Measurements from ENCODE around the gene LCP2. TPM values are rescaled to one million over a fixed set of nuclear protein-coding genes. Genes with fewer than 3 reads are reported as not detected.

LCP2 gene
- total RNA-seq, 1 donor from 2014 or later, result not detected

DNA sequence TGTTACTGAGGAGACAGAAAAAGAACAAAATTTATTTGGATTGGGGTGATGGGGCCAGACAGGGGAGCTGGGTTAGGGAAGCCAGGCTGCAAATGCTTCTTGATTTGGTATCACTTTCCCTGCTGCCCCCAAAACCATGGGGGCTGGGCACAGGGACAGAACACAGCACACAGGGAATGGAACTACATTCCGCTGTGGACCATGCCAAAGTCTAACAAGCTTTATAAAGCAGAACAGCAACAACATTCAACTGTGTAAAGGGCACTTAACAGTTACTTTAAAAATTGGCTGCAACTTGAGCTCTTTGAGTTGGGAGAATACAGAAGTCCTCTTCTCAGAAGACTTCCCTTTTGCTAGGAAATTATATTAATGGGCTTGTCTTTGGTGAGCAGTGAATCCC is 41.0 kb downstream of the LCP2 start:
- DNase-seq (ENCODE audit: extremely low spot score, unreplicated experiment), result no peak
- Mint-ChIP-seq H3K9me3 (ENCODE audit: unreplicated experiment) (no peaks in the 10 kb centered on the region), H3K27me3 (ENCODE audit: unreplicated experiment) (peaks cover 96% of the 10 kb centered on the region), H3K27ac (ENCODE audit: unreplicated experiment) (no peak overlapping the region), H3K4me3 (ENCODE audit: unreplicated experiment) (no peak overlapping the region), H3K4me1 (ENCODE audit: unreplicated experiment) (peaks cover 11% of the 10 kb centered on the region), H3K36me3 (ENCODE audit: unreplicated experiment) (no peaks in the 10 kb centered on the region)
- TF ChIP-seq, protein P1, sequence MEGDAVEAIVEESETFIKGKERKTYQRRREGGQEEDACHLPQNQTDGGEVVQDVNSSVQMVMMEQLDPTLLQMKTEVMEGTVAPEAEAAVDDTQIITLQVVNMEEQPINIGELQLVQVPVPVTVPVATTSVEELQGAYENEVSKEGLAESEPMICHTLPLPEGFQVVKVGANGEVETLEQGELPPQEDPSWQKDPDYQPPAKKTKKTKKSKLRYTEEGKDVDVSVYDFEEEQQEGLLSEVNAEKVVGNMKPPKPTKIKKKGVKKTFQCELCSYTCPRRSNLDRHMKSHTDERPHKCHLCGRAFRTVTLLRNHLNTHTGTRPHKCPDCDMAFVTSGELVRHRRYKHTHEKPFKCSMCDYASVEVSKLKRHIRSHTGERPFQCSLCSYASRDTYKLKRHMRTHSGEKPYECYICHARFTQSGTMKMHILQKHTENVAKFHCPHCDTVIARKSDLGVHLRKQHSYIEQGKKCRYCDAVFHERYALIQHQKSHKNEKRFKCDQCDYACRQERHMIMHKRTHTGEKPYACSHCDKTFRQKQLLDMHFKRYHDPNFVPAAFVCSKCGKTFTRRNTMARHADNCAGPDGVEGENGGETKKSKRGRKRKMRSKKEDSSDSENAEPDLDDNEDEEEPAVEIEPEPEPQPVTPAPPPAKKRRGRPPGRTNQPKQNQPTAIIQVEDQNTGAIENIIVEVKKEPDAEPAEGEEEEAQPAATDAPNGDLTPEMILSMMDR (IDR thresholded peaks at IDR 0.05), result no peak

DNA sequence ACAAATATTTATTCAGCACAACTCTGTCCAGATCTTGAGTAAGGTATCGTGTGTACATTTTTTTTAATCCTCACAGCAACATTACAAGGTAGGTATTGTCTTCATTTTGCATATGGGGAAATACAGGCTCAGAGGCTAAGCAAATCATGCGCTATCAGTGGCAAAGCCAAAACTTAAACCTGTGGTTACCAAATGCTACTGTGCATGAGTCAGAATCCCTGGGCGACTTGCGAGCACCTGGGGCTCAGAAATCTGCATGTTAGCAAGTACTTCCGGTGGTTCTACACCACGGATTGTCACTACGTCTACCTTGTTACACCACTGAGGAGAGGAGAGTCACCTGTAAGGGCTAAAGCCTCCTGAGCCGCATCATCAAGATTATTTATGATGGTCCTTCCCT is 43.5 kb downstream of the LCP2 start:
- no peak for DNase-seq (ENCODE audit: extremely low spot score, unreplicated experiment)
- no peaks in the 10 kb centered on the region for H3K36me3 Mint-ChIP-seq (ENCODE audit: unreplicated experiment)
- H3K4me3 Mint-ChIP-seq (ENCODE audit: unreplicated experiment), result no peak overlapping the region
- H3K27ac Mint-ChIP-seq (ENCODE audit: unreplicated experiment), result no peak overlapping the region
- H3K27me3 Mint-ChIP-seq (ENCODE audit: unreplicated experiment), result peaks cover 94% of the 10 kb centered on the region
- TF ChIP-seq, protein P1 (IDR thresholded peaks at IDR 0.05), result no peak
- no peaks in the 10 kb centered on the region for H3K9me3 Mint-ChIP-seq (ENCODE audit: unreplicated experiment)
- peaks cover 28% of the 10 kb centered on the region for H3K4me1 Mint-ChIP-seq (ENCODE audit: unreplicated experiment)

DNA sequence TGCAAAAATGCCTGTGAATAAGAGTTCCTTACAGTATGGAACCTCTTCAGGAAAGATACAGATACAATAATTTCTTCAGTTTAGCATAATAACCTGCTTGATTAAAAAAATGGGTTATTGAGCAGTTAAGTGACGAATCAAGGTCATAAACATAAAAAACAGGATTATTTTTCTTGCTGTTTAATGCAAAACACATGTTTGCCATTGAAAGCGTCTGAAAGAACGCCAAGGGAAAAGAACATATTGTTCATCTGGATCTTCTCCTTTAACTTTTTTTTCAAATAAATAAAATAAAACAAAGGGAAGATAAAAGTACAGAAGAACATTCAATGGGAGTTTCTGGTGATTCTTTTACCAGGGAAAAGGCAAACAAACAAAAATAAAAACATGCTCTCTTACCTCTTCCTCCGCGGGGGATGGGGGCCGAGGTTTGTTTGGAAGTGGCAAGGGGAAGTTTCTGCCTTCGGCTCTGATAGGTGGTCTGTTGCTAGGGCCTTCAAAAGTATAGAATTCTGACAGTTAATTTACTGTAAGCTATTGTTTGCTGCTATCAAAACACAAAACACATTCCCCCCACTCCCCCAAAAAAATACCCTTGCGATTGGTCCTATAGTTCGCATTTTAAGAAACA is 44.7 kb downstream of the LCP2 start:
- no peaks in the 10 kb centered on the region for H3K9me3 Mint-ChIP-seq (ENCODE audit: unreplicated experiment)
- peaks cover 93% of the 10 kb centered on the region for H3K27me3 Mint-ChIP-seq (ENCODE audit: unreplicated experiment)
- TF ChIP-seq, protein P1 (IDR thresholded peaks at IDR 0.05), result no peak
- no peak for DNase-seq (ENCODE audit: extremely low spot score, unreplicated experiment)
- peaks cover 34% of the 10 kb centered on the region for H3K4me1 Mint-ChIP-seq (ENCODE audit: unreplicated experiment)
- H3K27ac Mint-ChIP-seq (ENCODE audit: unreplicated experiment), result no peak overlapping the region
- H3K36me3 Mint-ChIP-seq (ENCODE audit: unreplicated experiment), result no peaks in the 10 kb centered on the region
- no peak overlapping the region for H3K4me3 Mint-ChIP-seq (ENCODE audit: unreplicated experiment)

DNA sequence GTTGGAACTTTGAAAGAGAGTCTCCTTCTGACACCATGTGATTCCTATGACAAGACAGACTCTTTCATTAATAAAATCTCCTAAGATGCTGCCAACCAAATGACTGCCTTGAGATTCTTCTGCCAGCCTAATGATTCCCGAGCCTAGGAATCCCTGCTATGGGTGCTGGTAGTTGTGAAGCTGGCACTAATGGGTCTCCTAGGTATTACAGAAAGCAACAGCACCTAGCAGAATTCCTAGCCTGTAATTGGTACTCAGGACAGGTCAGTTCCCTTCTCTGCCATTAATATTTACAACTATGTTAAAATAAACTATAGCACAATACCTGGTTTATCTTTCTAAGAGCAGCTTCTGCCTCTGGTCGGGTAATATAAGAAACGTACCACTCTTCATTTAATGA is 45.5 kb downstream of the LCP2 start:
- Mint-ChIP-seq H3K27ac (ENCODE audit: unreplicated experiment) (no peak overlapping the region), H3K4me1 (ENCODE audit: unreplicated experiment) (peaks cover 34% of the 10 kb centered on the region), H3K9me3 (ENCODE audit: unreplicated experiment) (no peaks in the 10 kb centered on the region), H3K36me3 (ENCODE audit: unreplicated experiment) (no peaks in the 10 kb centered on the region), H3K4me3 (ENCODE audit: unreplicated experiment) (no peak overlapping the region), H3K27me3 (ENCODE audit: unreplicated experiment) (peaks cover 93% of the 10 kb centered on the region)
- TF ChIP-seq, protein P1 (IDR thresholded peaks at IDR 0.05), result no peak
- DNase-seq (ENCODE audit: extremely low spot score, unreplicated experiment), result no peak

DNA sequence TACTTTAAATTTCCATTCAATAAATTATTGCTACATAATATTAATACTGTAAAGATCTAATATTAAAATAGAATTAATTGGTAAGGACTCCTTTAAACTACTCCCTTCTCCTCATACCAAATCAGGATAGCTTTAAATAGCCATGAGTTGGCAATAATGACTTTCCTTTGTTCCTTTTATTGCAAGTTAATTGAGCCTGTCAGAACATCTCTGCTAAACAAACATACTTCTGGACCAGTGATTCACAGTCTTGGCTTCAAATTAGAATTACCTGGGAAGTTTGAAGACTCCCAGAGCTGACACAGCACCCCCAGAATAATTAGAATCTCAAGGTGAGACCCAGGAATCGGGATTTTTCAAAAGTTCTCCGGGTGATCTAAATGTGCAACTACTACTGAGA is 46.1 kb downstream of the LCP2 start:
- H3K4me3 Mint-ChIP-seq (ENCODE audit: unreplicated experiment), result no peak overlapping the region
- no peak for DNase-seq (ENCODE audit: extremely low spot score, unreplicated experiment)
- peaks cover 91% of the 10 kb centered on the region for H3K27me3 Mint-ChIP-seq (ENCODE audit: unreplicated experiment)
- no peak overlapping the region for H3K27ac Mint-ChIP-seq (ENCODE audit: unreplicated experiment)
- H3K9me3 Mint-ChIP-seq (ENCODE audit: unreplicated experiment), result no peaks in the 10 kb centered on the region
- TF ChIP-seq, protein P1 (IDR thresholded peaks at IDR 0.05), result no peak
- H3K4me1 Mint-ChIP-seq (ENCODE audit: unreplicated experiment), result peaks cover 34% of the 10 kb centered on the region
- no peaks in the 10 kb centered on the region for H3K36me3 Mint-ChIP-seq (ENCODE audit: unreplicated experiment)

Measured in osteocyte (in vitro differentiated cells).